Measurements from ENCODE around the gene BIN1.

BIN1 gene

DNA sequence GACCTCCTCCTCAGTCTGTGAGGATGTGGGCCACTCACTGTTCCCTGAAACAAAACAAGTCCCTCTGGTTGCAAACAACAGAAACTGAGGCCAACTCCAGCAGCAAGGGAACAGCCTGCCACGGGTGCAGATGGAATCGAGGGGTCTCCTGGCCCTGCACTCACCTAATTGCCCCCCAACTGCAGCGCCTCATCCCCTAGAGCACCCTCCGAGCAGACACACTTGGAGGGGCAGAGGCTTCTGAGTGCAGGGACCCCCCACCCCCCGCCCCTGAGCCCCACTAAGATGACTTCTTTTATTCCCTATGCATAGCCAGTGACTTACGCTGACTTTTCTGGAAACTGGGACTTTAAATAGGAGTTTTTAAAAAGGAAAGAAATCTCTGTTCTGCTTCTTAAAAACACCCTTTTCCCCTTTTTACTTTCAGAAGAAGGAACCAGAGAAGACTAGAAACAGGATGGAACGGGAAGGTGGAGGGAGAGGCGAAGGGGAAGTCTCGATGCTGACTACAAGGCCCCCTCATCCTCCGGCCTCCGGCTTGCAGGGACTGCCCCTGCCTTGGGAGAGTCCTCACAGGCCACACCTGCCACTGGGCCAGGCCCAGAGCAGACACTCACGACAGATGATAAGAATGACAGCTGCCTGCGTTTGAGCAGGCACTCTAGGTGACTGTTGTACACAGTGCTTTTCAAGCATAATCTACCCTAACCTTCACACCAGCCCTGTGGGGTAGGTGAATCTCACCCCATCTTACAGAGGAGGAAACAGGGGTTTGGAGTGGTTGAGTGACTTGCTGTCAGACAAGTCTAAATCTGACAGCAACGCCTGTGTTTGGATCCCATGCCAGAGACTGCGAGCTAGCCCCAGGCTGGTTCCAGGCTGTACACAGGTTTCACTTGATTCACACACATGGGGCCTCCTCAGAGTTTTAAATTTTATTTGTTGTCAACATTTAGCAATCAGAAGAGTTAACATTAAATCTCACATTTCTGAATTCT is 28.2 kb upstream of the BIN1 start:
- TF ChIP-seq SIN3A (IDR thresholded peaks at IDR 0.05; ENCODE audit: borderline replicate concordance, insufficient read depth, low read length) (no peak), TAF1 (IDR thresholded peaks at IDR 0.05; ENCODE audit: borderline replicate concordance, insufficient read depth, low read length) (no peak), FOXP2 (optimal IDR thresholded peaks at IDR 0.05; ENCODE audit: borderline replicate concordance, extremely low read depth, extremely low read length, insufficient read depth) (no peak)
- TF ChIP-seq, protein P1, sequence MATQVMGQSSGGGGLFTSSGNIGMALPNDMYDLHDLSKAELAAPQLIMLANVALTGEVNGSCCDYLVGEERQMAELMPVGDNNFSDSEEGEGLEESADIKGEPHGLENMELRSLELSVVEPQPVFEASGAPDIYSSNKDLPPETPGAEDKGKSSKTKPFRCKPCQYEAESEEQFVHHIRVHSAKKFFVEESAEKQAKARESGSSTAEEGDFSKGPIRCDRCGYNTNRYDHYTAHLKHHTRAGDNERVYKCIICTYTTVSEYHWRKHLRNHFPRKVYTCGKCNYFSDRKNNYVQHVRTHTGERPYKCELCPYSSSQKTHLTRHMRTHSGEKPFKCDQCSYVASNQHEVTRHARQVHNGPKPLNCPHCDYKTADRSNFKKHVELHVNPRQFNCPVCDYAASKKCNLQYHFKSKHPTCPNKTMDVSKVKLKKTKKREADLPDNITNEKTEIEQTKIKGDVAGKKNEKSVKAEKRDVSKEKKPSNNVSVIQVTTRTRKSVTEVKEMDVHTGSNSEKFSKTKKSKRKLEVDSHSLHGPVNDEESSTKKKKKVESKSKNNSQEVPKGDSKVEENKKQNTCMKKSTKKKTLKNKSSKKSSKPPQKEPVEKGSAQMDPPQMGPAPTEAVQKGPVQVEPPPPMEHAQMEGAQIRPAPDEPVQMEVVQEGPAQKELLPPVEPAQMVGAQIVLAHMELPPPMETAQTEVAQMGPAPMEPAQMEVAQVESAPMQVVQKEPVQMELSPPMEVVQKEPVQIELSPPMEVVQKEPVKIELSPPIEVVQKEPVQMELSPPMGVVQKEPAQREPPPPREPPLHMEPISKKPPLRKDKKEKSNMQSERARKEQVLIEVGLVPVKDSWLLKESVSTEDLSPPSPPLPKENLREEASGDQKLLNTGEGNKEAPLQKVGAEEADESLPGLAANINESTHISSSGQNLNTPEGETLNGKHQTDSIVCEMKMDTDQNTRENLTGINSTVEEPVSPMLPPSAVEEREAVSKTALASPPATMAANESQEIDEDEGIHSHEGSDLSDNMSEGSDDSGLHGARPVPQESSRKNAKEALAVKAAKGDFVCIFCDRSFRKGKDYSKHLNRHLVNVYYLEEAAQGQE (IDR thresholded peaks at IDR 0.05; ENCODE audit: insufficient read depth in 1 of 2, low read depth in 2 of 2, low read length in 2 of 2): no peak

GRCh38 chr2:127134235-127134634 is 27.3 kb upstream of the BIN1 start:
- TF ChIP-seq TAF1 (IDR thresholded peaks at IDR 0.05; ENCODE audit: borderline replicate concordance, insufficient read depth, low read length) (no peak), FOXP2 (optimal IDR thresholded peaks at IDR 0.05; ENCODE audit: borderline replicate concordance, extremely low read depth, extremely low read length, insufficient read depth) (no peak), POLR2AphosphoS5 (IDR thresholded peaks at IDR 0.05; ENCODE audit: low read depth, low read length) (no peak), SIN3A (IDR thresholded peaks at IDR 0.05; ENCODE audit: borderline replicate concordance, insufficient read depth, low read length) (no peak)
- TF ChIP-seq, protein P1 (IDR thresholded peaks at IDR 0.05; ENCODE audit: insufficient read depth in 1 of 2, low read depth in 2 of 2, low read length in 2 of 2): no peak

DNA sequence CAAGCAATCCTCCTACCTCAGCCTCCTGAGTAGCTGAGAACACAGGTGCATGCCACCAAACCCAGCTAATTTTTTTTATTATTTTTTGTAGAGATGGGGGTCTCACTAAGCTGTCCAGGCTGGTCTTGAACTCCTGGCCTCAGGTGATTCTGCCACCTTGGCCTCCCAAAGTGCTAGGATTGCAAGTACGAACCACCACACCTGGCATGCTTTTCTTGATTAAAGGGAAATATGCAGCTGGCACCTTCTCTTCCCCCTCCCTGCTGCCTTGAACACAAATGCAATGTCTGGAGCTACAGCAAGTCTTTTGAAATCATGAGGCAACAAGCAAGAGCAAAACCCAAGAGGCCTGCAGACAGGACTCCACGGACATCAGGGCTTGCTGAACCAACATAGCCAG is 26.8 kb upstream of the BIN1 start:
- TF ChIP-seq POLR2AphosphoS5 (IDR thresholded peaks at IDR 0.05; ENCODE audit: low read depth, low read length): no peak
- TF ChIP-seq TAF1 (IDR thresholded peaks at IDR 0.05; ENCODE audit: borderline replicate concordance, insufficient read depth, low read length): no peak
- no peak for TF ChIP-seq SIN3A (IDR thresholded peaks at IDR 0.05; ENCODE audit: borderline replicate concordance, insufficient read depth, low read length)
- TF ChIP-seq, protein P1 (IDR thresholded peaks at IDR 0.05; ENCODE audit: insufficient read depth in 1 of 2, low read depth in 2 of 2, low read length in 2 of 2): no peak
- no peak for TF ChIP-seq FOXP2 (optimal IDR thresholded peaks at IDR 0.05; ENCODE audit: borderline replicate concordance, extremely low read depth, extremely low read length, insufficient read depth)

DNA sequence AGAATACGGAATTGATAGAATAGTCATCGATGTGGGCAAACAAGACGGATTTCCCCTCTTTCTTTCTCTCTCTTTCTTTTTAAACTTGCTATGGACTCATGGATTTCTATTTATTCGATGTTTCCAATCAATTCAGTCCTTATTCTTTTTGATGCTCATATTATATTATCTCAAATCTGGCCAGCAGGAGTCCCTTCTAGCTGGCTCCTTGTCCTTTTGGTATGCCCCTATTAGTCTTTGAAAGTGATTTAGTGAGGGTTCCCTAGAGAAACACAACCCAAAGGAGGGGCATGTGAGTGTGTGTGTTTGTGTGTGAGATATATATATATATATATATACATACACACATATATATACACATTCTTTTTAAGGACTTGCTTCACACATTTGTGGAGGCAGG is 23.5 kb upstream of the BIN1 start:
- TF ChIP-seq FOXP2 (optimal IDR thresholded peaks at IDR 0.05; ENCODE audit: borderline replicate concordance, extremely low read depth, extremely low read length, insufficient read depth) (no peak), POLR2AphosphoS5 (IDR thresholded peaks at IDR 0.05; ENCODE audit: low read depth, low read length) (no peak), TAF1 (IDR thresholded peaks at IDR 0.05; ENCODE audit: borderline replicate concordance, insufficient read depth, low read length) (no peak), SIN3A (IDR thresholded peaks at IDR 0.05; ENCODE audit: borderline replicate concordance, insufficient read depth, low read length) (no peak)
- TF ChIP-seq, protein P1 (IDR thresholded peaks at IDR 0.05; ENCODE audit: insufficient read depth in 1 of 2, low read depth in 2 of 2, low read length in 2 of 2): no peak

Measured in PFSK-1 (cell line).